Upper lobe of left lung (tissue), 4 donors: Measurements from ENCODE around the gene SPSB1.

Source experiments
- EP300 ChIP-seq, 4 donors: sonication (generic); formaldehyde crosslinking; IDR thresholded peaks; one replicate each; pipeline ENCODE4 v1.5.1; 2017; ENCODE audit warnings: antibody characterized with exemption in 4 of 4, control low read depth in 2 of 4
- POLR2A ChIP-seq, 4 donors: fragments of 450-650 bp; IDR thresholded peaks; one replicate each; pipeline ENCODE4 v1.5.1; 2016 to 2017; ENCODE audit warnings: antibody characterized with exemption in 4 of 4, mild to moderate bottlenecking in 2 of 4
- POLR2AphosphoS5 ChIP-seq, 2 donors: sonication (generic); formaldehyde crosslinking; IDR thresholded peaks; one replicate each; pipeline ENCODE4 v1.5.1; 2017; ENCODE audit warnings: antibody characterized with exemption in 2 of 2
- TF ChIP-seq, protein P1 (sequence below), 6 experiments: fragments of 450-650 bp in 4 of 6; fragments of 200-600 bp in 2 of 6; sonication (generic) in 2 of 6; IDR thresholded peaks; one replicate each; pipeline ENCODE4 v1.5.1; 2016 to 2019; ENCODE audit warnings: antibody characterized with exemption in 6 of 6

GRCh38 chr1:9291914-9292360 lies 757 bp upstream of the SPSB1 start:
- TF ChIP-seq POLR2AphosphoS5 (IDR thresholded peaks at IDR 0.05) (no peak), EP300 (IDR thresholded peaks at IDR 0.05) (no peak), POLR2A (IDR thresholded peaks at IDR 0.05) (no peak)
- TF ChIP-seq, protein P1, sequence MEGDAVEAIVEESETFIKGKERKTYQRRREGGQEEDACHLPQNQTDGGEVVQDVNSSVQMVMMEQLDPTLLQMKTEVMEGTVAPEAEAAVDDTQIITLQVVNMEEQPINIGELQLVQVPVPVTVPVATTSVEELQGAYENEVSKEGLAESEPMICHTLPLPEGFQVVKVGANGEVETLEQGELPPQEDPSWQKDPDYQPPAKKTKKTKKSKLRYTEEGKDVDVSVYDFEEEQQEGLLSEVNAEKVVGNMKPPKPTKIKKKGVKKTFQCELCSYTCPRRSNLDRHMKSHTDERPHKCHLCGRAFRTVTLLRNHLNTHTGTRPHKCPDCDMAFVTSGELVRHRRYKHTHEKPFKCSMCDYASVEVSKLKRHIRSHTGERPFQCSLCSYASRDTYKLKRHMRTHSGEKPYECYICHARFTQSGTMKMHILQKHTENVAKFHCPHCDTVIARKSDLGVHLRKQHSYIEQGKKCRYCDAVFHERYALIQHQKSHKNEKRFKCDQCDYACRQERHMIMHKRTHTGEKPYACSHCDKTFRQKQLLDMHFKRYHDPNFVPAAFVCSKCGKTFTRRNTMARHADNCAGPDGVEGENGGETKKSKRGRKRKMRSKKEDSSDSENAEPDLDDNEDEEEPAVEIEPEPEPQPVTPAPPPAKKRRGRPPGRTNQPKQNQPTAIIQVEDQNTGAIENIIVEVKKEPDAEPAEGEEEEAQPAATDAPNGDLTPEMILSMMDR (IDR thresholded peaks at IDR 0.05), result no peak
